22Rv1 (cell line): ENCODE data around the gene CDC16.

Source experiments
- H3K27ac ChIP-seq: fragments of 450-650 bp; 2 replicates; pipeline ENCODE4 v1.5.1; 2017
- ZFX ChIP-seq: fragments of 450-650 bp; IDR thresholded peaks from 2 replicates; pipeline ENCODE4 v1.6.1; 2017; ENCODE audit warnings: antibody characterized with exemption, borderline replicate concordance
- TF ChIP-seq, protein P1 (sequence below): fragments of 450-650 bp; IDR thresholded peaks from 2 replicates; pipeline ENCODE4 v1.5.1; 2017; ENCODE audit warnings: mild to moderate bottlenecking

Gene CDC16

DNA sequence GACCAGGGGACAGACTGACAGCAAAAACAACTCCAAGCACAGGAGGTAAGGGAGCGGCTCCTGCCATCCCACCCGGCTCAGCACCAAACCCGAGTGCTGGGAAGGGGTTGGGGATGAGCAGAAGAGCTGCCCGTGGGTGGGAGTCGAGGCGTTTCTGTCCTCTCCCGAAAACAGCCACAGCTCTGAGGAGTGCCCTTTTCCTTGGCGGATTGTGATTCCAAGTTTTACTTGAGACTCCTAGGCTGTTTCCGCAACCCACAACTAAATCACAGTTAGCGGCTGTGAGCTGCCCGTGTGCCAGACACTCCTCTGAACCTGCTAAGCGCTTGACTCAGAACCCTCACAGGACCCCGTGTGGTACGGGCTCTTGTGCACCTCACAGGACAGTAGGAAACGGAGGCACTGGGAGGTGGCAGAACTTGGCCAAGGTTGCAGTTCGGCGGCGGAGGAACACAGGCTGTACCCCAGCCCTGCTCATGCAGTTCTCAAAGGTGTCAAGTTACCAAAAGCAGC, 34.2 kb upstream of the CDC16 start:
- TF ChIP-seq, protein P1, sequence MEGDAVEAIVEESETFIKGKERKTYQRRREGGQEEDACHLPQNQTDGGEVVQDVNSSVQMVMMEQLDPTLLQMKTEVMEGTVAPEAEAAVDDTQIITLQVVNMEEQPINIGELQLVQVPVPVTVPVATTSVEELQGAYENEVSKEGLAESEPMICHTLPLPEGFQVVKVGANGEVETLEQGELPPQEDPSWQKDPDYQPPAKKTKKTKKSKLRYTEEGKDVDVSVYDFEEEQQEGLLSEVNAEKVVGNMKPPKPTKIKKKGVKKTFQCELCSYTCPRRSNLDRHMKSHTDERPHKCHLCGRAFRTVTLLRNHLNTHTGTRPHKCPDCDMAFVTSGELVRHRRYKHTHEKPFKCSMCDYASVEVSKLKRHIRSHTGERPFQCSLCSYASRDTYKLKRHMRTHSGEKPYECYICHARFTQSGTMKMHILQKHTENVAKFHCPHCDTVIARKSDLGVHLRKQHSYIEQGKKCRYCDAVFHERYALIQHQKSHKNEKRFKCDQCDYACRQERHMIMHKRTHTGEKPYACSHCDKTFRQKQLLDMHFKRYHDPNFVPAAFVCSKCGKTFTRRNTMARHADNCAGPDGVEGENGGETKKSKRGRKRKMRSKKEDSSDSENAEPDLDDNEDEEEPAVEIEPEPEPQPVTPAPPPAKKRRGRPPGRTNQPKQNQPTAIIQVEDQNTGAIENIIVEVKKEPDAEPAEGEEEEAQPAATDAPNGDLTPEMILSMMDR = no peak
- TF ChIP-seq ZFX = no peak
- no peak overlapping the region for H3K27ac ChIP-seq

DNA sequence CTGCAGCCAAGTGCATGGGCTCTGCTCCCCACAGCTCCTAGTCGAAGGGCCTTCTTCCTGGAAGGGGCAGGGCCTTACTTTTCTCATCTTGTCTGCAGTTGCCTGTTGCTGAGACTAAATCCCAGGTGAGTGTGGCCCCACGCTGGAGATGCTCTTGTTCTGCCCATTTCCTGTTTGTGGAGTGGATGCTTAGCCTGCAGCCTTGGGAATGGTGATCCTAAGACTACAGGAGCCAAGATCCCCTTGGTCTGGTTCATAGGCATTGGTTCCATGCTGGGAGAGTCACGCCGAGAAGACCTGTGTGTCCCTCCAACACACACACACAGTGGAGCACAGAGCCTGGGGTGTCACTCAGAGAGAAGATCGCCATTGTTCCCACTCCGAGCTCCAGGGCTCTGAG, 32.1 kb upstream of the CDC16 start:
- TF ChIP-seq ZFX = no peak
- TF ChIP-seq, protein P1 = no peak
- H3K27ac ChIP-seq = no peak overlapping the region

DNA sequence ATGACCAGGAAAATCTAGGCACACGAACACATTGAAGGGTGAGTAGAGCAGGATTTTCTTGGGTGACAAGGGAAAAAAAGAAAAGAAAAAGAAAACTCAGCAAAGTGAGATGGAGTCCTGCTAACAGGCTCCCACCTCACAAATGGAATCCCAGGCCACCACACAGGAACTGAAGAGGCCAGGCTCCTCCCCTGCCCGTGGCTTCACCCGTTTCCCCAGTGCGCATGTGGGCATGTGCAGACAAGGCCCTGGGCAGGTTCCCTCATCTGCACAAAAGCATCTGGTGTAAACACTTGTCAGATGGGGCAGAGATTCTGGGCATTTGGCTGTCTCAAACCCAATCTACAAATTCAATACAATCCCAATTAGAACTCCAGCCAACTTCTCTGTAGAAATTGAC, 31.2 kb upstream of the CDC16 start:
- TF ChIP-seq ZFX = no peak
- TF ChIP-seq, protein P1 = no peak
- H3K27ac ChIP-seq = no peak overlapping the region

DNA sequence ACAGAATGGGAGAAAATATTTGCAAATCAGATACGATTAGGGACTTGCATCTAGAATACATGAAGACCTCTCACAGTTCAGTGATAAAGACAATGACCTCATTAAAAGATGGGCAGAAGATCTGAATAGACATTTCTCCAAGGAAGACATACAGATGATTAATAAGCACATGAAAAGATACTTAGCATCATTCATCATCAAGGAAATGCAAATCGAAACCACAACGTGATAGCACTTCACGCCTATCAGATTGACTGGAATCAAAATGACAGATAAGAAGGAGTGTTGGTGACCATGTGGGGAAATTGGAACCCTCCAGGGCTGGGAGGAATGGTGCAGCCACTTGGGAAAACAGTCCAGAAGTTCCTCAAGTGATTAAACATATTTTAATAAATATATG, 29.8 kb upstream of the CDC16 start:
- no peak for TF ChIP-seq ZFX
- TF ChIP-seq, protein P1 = no peak
- no peak overlapping the region for H3K27ac ChIP-seq

DNA sequence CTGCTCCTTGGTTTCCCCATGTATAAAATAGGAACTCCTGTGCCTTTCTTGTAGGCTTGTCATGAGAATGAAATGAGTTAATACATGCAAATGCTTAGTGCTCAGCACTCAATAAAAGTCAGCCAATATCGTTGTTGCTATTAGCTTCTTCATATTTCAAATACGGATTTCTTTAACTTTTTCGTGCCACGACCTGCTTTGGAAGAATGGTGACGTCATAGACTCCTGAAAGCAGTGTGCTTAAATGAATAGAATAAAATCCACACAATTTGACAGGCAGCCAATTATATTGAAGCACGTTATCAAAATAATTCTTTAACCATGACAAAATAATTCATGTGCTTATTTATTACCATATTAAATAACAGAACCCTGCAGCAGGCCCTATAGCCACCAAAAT, 26.6 kb upstream of the CDC16 start:
- TF ChIP-seq, protein P1 = no peak
- TF ChIP-seq ZFX = no peak
- no peak overlapping the region for H3K27ac ChIP-seq

DNA sequence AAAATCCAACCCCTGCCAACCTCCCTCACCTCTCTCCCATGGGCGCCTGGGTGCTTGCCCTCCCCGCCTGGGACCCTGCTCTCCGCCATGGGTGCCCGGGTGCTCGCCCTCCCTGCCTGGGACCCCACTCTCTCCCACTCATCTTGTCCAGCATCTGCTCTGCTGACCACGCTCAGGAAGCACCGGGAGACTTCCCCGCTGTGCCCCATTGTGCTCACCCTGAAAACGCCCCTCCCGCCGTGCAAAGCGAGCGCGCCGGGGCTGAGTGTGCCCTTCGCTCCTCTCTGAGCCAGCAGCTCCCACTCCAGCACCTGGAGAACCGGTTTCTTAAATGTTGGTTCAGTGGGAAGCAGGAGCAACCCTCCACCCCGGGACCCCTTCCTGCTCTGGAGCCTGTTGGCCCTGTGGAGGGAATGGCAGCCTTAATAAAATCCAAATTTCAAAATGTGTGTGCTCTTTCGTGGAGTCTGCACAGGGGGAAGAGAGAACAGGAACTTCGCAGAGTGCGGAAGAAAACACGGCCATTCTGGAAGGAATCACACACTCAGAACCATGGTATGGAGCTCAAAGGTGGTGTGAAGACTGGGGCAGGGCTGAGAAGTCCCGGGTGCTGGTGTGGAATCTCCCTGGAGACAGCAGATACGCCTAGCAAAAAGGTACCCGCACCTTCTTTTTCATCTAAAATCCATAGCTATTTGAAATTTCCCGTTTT, 23.1 kb upstream of the CDC16 start:
- TF ChIP-seq ZFX = no peak
- TF ChIP-seq, protein P1 = no peak
- no peak overlapping the region for H3K27ac ChIP-seq

DNA sequence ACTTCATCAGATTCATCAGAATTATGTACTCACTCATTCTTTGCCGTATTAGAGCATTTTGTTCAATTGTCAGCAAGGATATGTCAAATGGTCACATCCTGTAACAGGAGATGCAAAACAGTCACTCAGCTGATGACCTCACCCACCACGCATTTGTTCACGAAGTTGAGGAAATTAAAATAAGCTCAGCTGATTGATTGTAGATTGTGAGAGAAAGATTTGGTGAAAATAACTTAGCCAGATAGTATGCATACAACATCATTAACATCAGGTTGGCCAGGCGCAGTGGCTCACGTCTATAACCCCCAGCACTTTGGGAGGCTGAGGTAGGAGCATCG, 22.6 kb upstream of the CDC16 start:
- TF ChIP-seq, protein P1 = no peak
- no peak for TF ChIP-seq ZFX
- H3K27ac ChIP-seq = no peak overlapping the region
